ENCODE measurements around the gene KRTAP5-9. TPM values are rescaled to one million over a fixed set of nuclear protein-coding genes. Genes with fewer than 3 reads are reported as not detected.
"Not testable (repeated sequence)": the region's sequence is repeated elsewhere in the genome, so short reads cannot be mapped to it uniquely, and the experiment has no call there.

KRTAP5-9 gene
- total and polyA plus RNA-seq, 7 donors: 0.05 to 0.09 TPM; not detected in 5

DNA sequence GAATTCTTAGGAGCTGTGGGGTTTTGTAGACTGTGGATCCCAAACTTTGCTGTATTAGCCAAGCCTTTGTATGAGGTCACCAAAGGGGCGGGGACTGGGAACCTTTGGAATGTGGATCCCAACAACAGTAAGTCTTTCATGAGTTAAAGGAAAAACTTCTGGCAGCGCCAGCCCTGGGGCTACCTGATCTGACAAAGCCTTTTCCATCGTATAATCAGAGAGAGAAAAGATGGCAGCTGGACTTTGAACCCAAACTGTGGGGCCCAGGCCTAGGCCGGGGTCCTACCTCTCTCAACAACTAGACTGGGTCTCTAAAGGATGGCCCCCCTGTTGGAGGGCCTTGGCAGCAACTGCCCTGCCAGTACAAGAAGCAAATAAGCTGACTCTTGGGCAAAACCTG is 40.1 kb downstream of the KRTAP5-9 start:
- H3K4me3 ChIP-seq; DNase-seq; intact Hi-C loops (cut with DNase I); H3K27me3 ChIP-seq (ENCODE audit: insufficient read depth in 3 of 3, low read length in 2 of 3); H3K27ac ChIP-seq; H3K36me3 ChIP-seq (ENCODE audit: insufficient read depth in 1 of 2, low read depth in 1 of 2); H3K4me1 ChIP-seq; H3K9me3 ChIP-seq; ATAC-seq: not testable (repeated sequence)
- 49 to 65% (median 62%) methylated on average over 4 of the region's 4 CpGs for WGBS, 3 donors

GRCh38 chr11:71588822-71589545 is 40.8 kb downstream of the KRTAP5-9 start:
- ATAC-seq; H3K27me3 ChIP-seq (ENCODE audit: insufficient read depth in 3 of 3, low read length in 2 of 3); H3K27ac ChIP-seq; H3K36me3 ChIP-seq (ENCODE audit: insufficient read depth in 1 of 2, low read depth in 1 of 2); H3K4me1 ChIP-seq; DNase-seq; H3K9me3 ChIP-seq; intact Hi-C loops (cut with DNase I); H3K4me3 ChIP-seq: not testable (repeated sequence)
- 67 to 69% (median 67%) methylated on average over 10 to 11 of the region's 11 CpGs for WGBS, 3 donors

DNA sequence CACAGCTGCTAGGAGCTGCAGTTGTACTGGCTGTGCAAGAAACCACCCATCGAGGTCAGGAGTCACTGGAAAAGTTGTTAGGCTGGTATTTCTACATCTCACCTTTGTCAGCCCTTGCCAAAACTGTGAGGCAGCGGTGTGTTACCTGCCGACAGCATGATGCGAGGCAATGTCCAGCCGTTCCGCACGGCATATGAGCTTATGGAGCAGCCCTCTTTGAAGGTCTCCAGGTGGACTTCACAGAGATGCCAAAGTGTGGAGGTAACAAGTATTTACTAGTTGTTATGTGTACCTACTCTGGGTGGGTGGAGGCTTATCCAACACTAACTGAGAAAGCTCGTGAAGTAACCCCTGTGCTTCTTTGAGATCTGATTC is 41.3 kb downstream of the KRTAP5-9 start:
- 77 to 86% (median 79%) methylated on average over 7 to 8 of the region's 8 CpGs for WGBS, 3 donors

More for the DNA sequence above, 41.3 kb downstream of the KRTAP5-9 start:
- H3K9me3 ChIP-seq; H3K36me3 ChIP-seq (ENCODE audit: insufficient read depth in 1 of 2, low read depth in 1 of 2); DNase-seq; ATAC-seq; H3K4me3 ChIP-seq; H3K27ac ChIP-seq; intact Hi-C loops (cut with DNase I); H3K4me1 ChIP-seq; H3K27me3 ChIP-seq (ENCODE audit: insufficient read depth in 3 of 3, low read length in 2 of 3): not testable (repeated sequence)

Other genes starting within 250 kb of the KRTAP5-9 start
- gene DHCR7, start 100.0 kb upstream of the KRTAP5-9 start, total RNA-seq: 10 to 100 TPM in 2 of 4 donors, 1 to 10 TPM in 2; 5.5 to 15.1 (median 10.1) TPM
- 1 to 10 TPM; 4.9 to 9.0 (median 6.3) TPM for gene DHCR7, start 100.0 kb upstream of the KRTAP5-9 start, polyA plus RNA-seq
- 10 to 100 TPM; 13.0 to 19.3 (median 13.6) TPM for gene NADSYN1, start 95.2 kb upstream of the KRTAP5-9 start, total RNA-seq
- 10 to 100 TPM in 2 of 3 donors, 1 to 10 TPM in 1; 7.8 to 14.6 (median 12.0) TPM for gene NADSYN1, start 95.2 kb upstream of the KRTAP5-9 start, polyA plus RNA-seq
- not detected for gene KRTAP5-7, start 21.2 kb upstream of the KRTAP5-9 start, total RNA-seq
- under 1 TPM in 1 of 3 donors, not detected in 2; 0.01 TPM for gene KRTAP5-7, start 21.2 kb upstream of the KRTAP5-9 start, polyA plus RNA-seq
- gene KRTAP5-8, start 10.4 kb upstream of the KRTAP5-9 start, total RNA-seq: not detected
- gene KRTAP5-8, start 10.4 kb upstream of the KRTAP5-9 start, polyA plus RNA-seq: not detected
- not detected for gene KRTAP5-10, start 17.1 kb downstream of the KRTAP5-9 start, total RNA-seq
- gene KRTAP5-10, start 17.1 kb downstream of the KRTAP5-9 start, polyA plus RNA-seq: not detected
- not detected for gene KRTAP5-11, start 34.5 kb downstream of the KRTAP5-9 start, total RNA-seq
- not detected for gene KRTAP5-11, start 34.5 kb downstream of the KRTAP5-9 start, polyA plus RNA-seq